Activated CD4-positive, alpha-beta memory T cell treated with anti-CD3 and anti-CD28 coated beads for 36 hours (primary cell): Measurements from ENCODE around the gene PARD3B. TPM values are rescaled to one million over a fixed set of nuclear protein-coding genes. Genes with fewer than 3 reads are reported as not detected.
"Not testable (repeated sequence)": the region's sequence is repeated elsewhere in the genome, so short reads cannot be mapped to it uniquely, and the experiment has no call there.

ENCODE experiments used
- CTCF ChIA-PET: fragments of 350-600 bp; sonication (Branson Sonifier 250); formaldehyde crosslinking; loops from one replicate; lab custom pipeline; 2021; ENCODE audit warnings: antibody characterized with exemption, inconsistent platforms; lab: Charles Lee
- POLR2A ChIA-PET: fragments of 350-600 bp; sonication (Branson Sonifier 250); formaldehyde crosslinking; loops from one replicate; lab custom pipeline; 2021; ENCODE audit warnings: antibody characterized with exemption; lab: Charles Lee
- DNase-seq: peaks from one replicate; pipeline ENCODE4 v3.0.0-alpha.2; 2020
- H3K27ac Mint-ChIP-seq: one replicate; pipeline ENCODE4 v1.8.0; 2021; ENCODE audit warnings: mixed read lengths
- H3K27me3 Mint-ChIP-seq: one replicate; pipeline ENCODE4 v1.8.0; 2021; ENCODE audit warnings: mixed read lengths
- H3K36me3 Mint-ChIP-seq: one replicate; pipeline ENCODE4 v1.8.0; 2021; ENCODE audit warnings: mixed read lengths
- H3K4me1 Mint-ChIP-seq: one replicate; pipeline ENCODE4 v1.8.0; 2021; ENCODE audit warnings: low read depth, mixed read lengths
- H3K4me3 Mint-ChIP-seq: one replicate; pipeline ENCODE4 v1.8.0; 2021; ENCODE audit warnings: mild to moderate bottlenecking, mixed read lengths
- H3K9me3 Mint-ChIP-seq: one replicate; pipeline ENCODE4 v1.8.0; 2021; ENCODE audit warnings: mixed read lengths
- intact Hi-C: fragments of 100-400 bp; cut with micrococcal nuclease; formaldehyde crosslinking; loops from one replicate; pipeline ENCODE4 v1.15.1; 2023
- total RNA-seq, 2 experiments: library from RNA; stranded (reverse); gene quantifications; one replicate each; pipeline ENCODE4 v1.2.3, GENCODE V29; 2021

The PARD3B gene
- total RNA-seq, 2 experiments from 2014 or later, result 0.07 to 0.70 TPM

DNA sequence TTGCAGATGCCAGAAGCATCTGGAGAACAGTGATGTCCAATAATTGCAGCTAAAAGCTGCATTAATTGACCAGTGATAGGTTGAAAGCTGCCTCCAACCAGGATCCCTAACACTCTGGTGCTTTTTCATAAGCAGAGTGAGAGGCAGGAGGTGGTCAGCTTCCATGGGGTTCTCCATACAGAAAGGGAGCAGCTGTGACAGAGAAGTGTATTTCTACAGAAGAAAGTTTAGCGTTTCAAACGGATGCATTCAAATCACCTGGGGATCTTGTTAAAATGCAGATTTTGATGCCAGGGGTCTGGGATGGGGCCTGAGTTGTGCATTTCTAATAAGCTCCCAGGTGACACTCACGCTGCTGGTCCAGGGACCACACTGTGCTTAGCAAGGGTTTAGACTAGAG is 920.5 kb downstream of the PARD3B start:
- intact Hi-C loops, result no loop called here
- no peaks in the 10 kb centered on the region for H3K9me3 Mint-ChIP-seq
- no peak for DNase-seq
- H3K36me3 Mint-ChIP-seq, result no peaks in the 10 kb centered on the region
- ChIA-PET POLR2A (no interaction called here), CTCF (interaction anchor here (0.6 kb wide), 1 partner anchor 86 kb away, joined by 3 read pairs; no protein-coding TSS in a partner anchor)
- no peak overlapping the region for H3K4me3 Mint-ChIP-seq
- peaks cover 6% of the 10 kb centered on the region for H3K4me1 Mint-ChIP-seq
- no peak overlapping the region for H3K27ac Mint-ChIP-seq
- H3K27me3 Mint-ChIP-seq, result peaks cover 10% of the 10 kb centered on the region

DNA sequence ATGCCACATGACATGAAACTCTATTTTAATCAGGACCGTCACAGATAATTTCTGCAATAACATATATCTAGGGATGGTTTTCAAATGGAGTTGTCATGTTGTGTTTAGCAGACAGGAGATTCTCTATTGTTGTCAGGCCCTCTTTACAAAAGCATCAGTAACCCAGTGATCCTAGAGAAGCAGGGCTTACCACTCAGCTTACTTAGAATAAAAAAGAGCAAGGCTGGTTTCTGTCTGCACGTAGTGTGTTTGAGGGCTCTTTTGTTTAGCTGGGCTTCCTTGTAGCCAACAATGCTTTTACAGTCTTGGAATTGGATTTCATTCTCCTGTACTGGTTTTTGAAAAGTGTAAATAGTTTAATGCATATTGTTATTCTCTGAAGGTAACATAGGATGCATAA is 926.5 kb downstream of the PARD3B start:
- no peak for DNase-seq
- CTCF ChIA-PET, result no interaction called here
- POLR2A ChIA-PET, result no interaction called here
- Mint-ChIP-seq H3K9me3 (no peaks in the 10 kb centered on the region), H3K4me3 (no peak overlapping the region), H3K4me1 (peaks cover 5% of the 10 kb centered on the region), H3K27ac (no peak overlapping the region), H3K27me3 (peaks cover 11% of the 10 kb centered on the region), H3K36me3 (no peaks in the 10 kb centered on the region)
- intact Hi-C loops, result loop anchor here (5.0 kb wide), 1 partner anchor 891 kb away; no protein-coding TSS in a partner anchor

DNA sequence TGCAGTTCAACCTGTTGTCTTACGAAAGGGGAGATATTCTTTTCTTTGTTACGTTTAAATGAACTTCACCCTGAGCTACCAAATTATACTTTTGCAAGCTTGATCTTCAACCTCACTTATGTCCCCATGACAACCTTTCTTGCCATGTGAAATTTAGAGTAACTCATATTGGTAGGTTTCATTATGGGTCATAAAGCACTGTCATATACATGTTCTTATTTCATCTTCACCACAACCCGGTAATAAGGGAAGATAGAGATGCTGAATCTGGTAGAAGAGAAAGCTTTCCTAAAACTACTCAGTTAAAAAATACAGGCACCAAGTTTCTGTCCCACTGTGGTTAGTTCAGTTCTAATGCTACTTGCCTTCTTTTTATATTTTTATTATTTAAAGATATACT is 928.5 kb downstream of the PARD3B start:
- H3K27ac Mint-ChIP-seq, result no peak overlapping the region
- no peaks in the 10 kb centered on the region for H3K36me3 Mint-ChIP-seq
- DNase-seq, result no peak
- ChIA-PET POLR2A (interaction anchor here (1.2 kb wide), 1 partner anchor 138 kb away, joined by 5 read pairs; no protein-coding TSS in a partner anchor), CTCF (interaction anchor here (1.2 kb wide), 1 partner anchor 10 kb away, joined by 3 read pairs; no protein-coding TSS in a partner anchor)
- H3K4me1 Mint-ChIP-seq, result peaks cover 5% of the 10 kb centered on the region
- intact Hi-C loops, result loop anchor here (5.0 kb wide), 1 partner anchor 889 kb away; no protein-coding TSS in a partner anchor
- H3K4me3 Mint-ChIP-seq, result no peak overlapping the region
- H3K27me3 Mint-ChIP-seq, result peaks cover 11% of the 10 kb centered on the region
- H3K9me3 Mint-ChIP-seq, result no peaks in the 10 kb centered on the region

DNA sequence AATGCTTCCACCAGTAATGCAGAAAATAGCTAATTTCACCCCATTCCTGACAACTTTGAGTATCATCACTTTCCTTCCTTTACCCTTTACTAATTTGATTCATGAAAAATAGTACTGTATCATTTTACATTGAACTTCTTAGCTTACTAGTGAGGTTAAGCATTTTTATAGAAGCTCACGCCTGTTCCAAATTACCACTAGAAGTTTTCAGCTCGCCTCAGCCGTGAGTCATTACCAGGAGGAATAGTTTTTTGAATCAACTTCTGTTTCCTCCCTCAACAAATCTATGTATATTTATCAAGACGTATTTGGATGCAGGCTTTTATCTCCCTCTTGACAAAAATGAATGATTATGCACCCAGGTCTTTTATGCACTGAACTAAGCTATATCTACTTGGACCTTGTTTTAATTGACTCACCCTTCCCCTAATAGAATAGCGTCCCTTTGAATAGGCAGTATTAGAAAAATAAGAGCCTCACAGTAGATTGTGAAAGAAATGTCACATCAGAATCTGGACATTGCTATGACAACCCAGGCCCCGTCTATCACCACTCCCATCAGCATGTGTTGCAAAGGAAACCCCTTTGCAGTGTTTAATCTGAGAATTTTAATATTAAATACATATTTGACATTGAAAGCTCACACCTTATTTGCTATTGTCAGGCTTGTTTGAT is 929.6 kb downstream of the PARD3B start:
- peak; percentile 29 for DNase-seq
- Mint-ChIP-seq H3K4me1 (peaks cover 5% of the 10 kb centered on the region), H3K27me3 (peaks cover 11% of the 10 kb centered on the region), H3K36me3 (no peaks in the 10 kb centered on the region), H3K9me3 (no peaks in the 10 kb centered on the region), H3K27ac (no peak overlapping the region), H3K4me3 (no peak overlapping the region)
- POLR2A ChIA-PET, result no interaction called here
- CTCF ChIA-PET, result interaction anchor here (0.6 to 1.2 kb wide), 3 partner anchors 11 to 824 kb away, joined by 3 to 4 read pairs (median 3); no protein-coding TSS in a partner anchor
- intact Hi-C loops, result loop anchor here (5.0 kb wide), 1 partner anchor 887 kb away; no protein-coding TSS in a partner anchor

GRCh38 chr2:205475416-205475768 is 930.1 kb downstream of the PARD3B start:
- intact Hi-C loops, result no loop called here
- no peak overlapping the region for H3K4me3 Mint-ChIP-seq
- no peaks in the 10 kb centered on the region for H3K36me3 Mint-ChIP-seq
- no peaks in the 10 kb centered on the region for H3K9me3 Mint-ChIP-seq
- H3K27me3 Mint-ChIP-seq, result peaks cover 9% of the 10 kb centered on the region
- DNase-seq, result no peak
- CTCF ChIA-PET, result interaction anchor here (1.1 kb wide), 1 partner anchor 204 kb away, joined by 3 read pairs; no protein-coding TSS in a partner anchor
- no peak overlapping the region for H3K27ac Mint-ChIP-seq
- POLR2A ChIA-PET, result no interaction called here
- peaks cover 5% of the 10 kb centered on the region for H3K4me1 Mint-ChIP-seq

- Mint-ChIP-seq H3K27me3 (peaks cover 9% of the 10 kb centered on the region), H3K9me3 (no peaks in the 10 kb centered on the region), H3K36me3 (no peaks in the 10 kb centered on the region), H3K4me1 (peaks cover 5% of the 10 kb centered on the region), H3K4me3 (no peak overlapping the region), H3K27ac (no peak overlapping the region)
- ChIA-PET POLR2A (no interaction called here), CTCF (no interaction called here)
- no peak for DNase-seq
- intact Hi-C loops, result no loop called here
These were observed 931.9 kb downstream of the PARD3B start for GRCh38 chr2:205477016-205477705.

DNA sequence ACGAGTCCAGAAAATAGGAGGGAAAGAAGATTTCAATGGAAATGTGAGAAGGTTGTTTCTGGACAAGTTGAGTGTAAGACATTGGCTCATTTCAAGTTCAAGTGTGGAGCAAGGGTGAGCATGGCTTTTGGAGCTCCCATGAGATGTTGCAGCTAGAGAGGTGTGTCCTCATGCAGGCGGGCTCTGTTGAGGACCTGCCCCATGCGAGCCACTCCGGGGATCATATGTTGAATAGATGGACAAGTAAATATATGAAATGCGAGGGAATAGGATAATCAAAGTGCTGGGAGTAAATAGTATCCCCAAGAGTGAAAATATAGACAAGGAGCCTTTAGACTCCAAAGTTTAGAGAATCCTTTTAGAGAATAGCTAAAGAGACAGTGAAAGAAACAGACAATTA is 936.6 kb downstream of the PARD3B start:
- CTCF ChIA-PET, result no interaction called here
- no peaks in the 10 kb centered on the region for H3K27me3 Mint-ChIP-seq
- POLR2A ChIA-PET, result no interaction called here
- intact Hi-C loops, result no loop called here
- no peak for DNase-seq
- H3K36me3 Mint-ChIP-seq, result no peaks in the 10 kb centered on the region
- no peak overlapping the region for H3K27ac Mint-ChIP-seq
- no peaks in the 10 kb centered on the region for H3K4me1 Mint-ChIP-seq
- no peak overlapping the region for H3K4me3 Mint-ChIP-seq
- no peaks in the 10 kb centered on the region for H3K9me3 Mint-ChIP-seq

DNA sequence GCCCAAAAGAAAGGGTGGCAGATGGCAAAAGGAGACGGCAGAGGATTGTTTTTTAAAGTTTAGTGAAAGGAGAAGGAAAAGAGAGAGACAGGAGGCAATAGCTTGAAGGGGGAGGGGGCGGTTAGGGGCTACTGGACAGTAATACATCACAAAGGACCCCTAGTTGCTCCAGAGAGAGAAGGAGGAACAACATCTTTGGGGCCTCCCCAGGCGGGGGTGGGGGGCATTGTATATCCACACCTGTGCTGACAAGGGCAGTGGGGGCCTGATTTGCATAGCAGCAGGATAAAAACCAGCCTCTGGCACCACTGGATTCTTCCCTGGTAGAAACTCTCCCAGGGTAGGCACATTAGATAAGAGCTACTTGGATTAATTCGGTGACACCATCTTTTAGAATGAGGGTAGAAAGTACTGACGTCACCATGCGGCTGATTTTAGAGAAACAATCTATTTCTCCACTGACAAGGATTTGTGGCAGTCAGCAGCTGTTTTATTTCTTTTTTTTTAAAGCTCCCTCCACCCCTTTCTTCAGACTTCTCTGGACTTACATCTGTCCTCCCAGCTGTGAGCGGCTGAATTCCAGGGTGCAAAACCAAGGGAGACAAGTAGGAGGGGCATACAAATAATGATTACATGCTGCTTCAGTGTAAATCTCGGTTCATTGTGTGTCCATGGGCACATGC is 937.3 kb downstream of the PARD3B start:
- H3K4me1 Mint-ChIP-seq, result no peaks in the 10 kb centered on the region
- H3K36me3 Mint-ChIP-seq, result no peaks in the 10 kb centered on the region
- no peaks in the 10 kb centered on the region for H3K27me3 Mint-ChIP-seq
- ChIA-PET CTCF (interaction anchor here (0.6 kb wide), 1 partner anchor 518 kb away, joined by 3 read pairs; no protein-coding TSS in a partner anchor), POLR2A (no interaction called here)
- DNase-seq, result no peak
- H3K27ac Mint-ChIP-seq, result no peak overlapping the region
- intact Hi-C loops, result no loop called here
- no peaks in the 10 kb centered on the region for H3K9me3 Mint-ChIP-seq
- H3K4me3 Mint-ChIP-seq, result no peak overlapping the region

DNA sequence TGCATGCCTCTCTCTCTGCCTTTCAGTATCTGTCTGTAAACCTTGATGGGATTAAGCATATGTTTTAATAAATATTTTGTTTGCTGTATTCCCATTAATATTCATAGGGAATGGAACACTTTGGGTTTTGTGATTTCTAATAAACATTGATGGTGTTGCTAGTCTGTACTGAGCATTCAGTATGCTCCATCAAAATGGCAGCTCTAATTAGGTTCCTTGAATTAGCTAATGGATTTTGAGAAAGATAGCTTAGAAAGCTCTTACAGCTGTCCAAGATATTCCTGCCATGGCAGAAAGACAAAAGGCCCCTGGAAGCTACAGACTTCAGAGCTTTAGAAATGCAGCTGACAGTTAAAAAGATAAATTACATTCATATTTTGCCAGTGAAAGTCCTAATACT is 937.8 kb downstream of the PARD3B start:
- Mint-ChIP-seq H3K27me3 (no peaks in the 10 kb centered on the region), H3K9me3 (no peaks in the 10 kb centered on the region), H3K4me1 (no peaks in the 10 kb centered on the region), H3K4me3 (no peak overlapping the region), H3K36me3 (no peaks in the 10 kb centered on the region), H3K27ac (no peak overlapping the region)
- POLR2A ChIA-PET, result no interaction called here
- no peak for DNase-seq
- intact Hi-C loops, result no loop called here
- CTCF ChIA-PET, result interaction anchor here (0.6 to 0.7 kb wide), 2 partner anchors 519 to 739 kb away, joined by 3 read pairs; no protein-coding TSS in a partner anchor

DNA sequence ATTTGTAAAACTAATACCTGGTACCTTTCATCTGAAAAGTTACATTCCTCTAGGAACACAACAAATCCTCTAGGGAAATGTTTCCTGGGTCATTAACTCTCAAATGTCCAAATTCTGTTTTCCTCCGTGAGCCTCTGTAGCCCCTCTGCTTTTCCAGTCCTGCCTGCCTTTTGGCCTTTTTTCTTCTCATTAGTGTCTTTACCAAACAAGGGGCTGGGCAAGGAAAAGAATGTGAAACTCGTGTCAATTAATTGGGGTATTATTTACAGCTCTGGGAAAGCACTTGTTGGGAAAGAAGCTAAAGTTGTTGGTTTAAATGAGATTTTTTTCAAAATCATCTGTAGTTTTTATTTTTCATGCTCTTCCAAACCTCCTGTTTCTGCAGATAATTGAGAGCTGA is 938.9 kb downstream of the PARD3B start:
- intact Hi-C loops, result no loop called here
- H3K4me3 Mint-ChIP-seq, result no peak overlapping the region
- no peak for DNase-seq
- no peak overlapping the region for H3K27ac Mint-ChIP-seq
- ChIA-PET CTCF (no interaction called here), POLR2A (no interaction called here)
- H3K27me3 Mint-ChIP-seq, result no peaks in the 10 kb centered on the region
- H3K4me1 Mint-ChIP-seq, result no peaks in the 10 kb centered on the region
- H3K9me3 Mint-ChIP-seq, result no peaks in the 10 kb centered on the region
- no peaks in the 10 kb centered on the region for H3K36me3 Mint-ChIP-seq

- H3K27ac Mint-ChIP-seq, result no peak overlapping the region
- H3K36me3 Mint-ChIP-seq, result no peaks in the 10 kb centered on the region
- intact Hi-C loops, result no loop called here
- no peaks in the 10 kb centered on the region for H3K4me1 Mint-ChIP-seq
- no peaks in the 10 kb centered on the region for H3K9me3 Mint-ChIP-seq
- H3K4me3 Mint-ChIP-seq, result no peak overlapping the region
- no peaks in the 10 kb centered on the region for H3K27me3 Mint-ChIP-seq
- no peak for DNase-seq
- CTCF ChIA-PET, result interaction anchor here (0.8 kb wide), 1 partner anchor 195 kb away, joined by 4 read pairs; no protein-coding TSS in a partner anchor
- POLR2A ChIA-PET, result no interaction called here
These were observed 939.5 kb downstream of the PARD3B start for GRCh38 chr2:205484764-205485163.

DNA sequence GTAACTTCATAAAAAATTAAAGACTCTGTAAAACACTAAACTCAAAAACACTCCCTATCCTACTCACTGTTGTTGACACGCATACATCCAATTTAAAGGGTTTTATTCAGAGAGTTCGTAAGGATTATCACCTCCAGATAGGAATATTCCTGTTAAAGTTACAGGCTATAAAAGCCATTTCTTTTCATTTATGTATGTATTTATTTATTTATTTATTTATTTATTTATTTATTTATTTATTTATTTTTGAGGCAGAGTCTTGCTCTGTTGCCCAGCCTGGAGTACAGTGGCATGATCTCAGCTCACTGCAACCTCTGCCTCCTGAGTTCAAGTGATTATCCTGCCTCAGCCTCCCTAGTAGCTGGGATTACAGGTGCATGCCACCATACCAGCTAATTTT is 948.3 kb downstream of the PARD3B start:
- H3K36me3 Mint-ChIP-seq, H3K27me3 Mint-ChIP-seq, H3K9me3 Mint-ChIP-seq, H3K27ac Mint-ChIP-seq, DNase-seq, H3K4me1 Mint-ChIP-seq, POLR2A ChIA-PET, CTCF ChIA-PET, H3K4me3 Mint-ChIP-seq, intact Hi-C loops: not testable (repeated sequence)
